Tibial nerve (tissue), 4 donors: Measurements from ENCODE around the gene PSMA3. TPM values are rescaled to one million over a fixed set of nuclear protein-coding genes. Genes with fewer than 3 reads are reported as not detected.

ENCODE experiments used
- DNase-seq, 2 donors: peaks; one replicate each; pipeline ENCODE4 v3.0.0-alpha.2; 2019; ENCODE audit warnings: low spot score in 2 of 2
- H3K27ac ChIP-seq, 4 donors: fragments of 200-600 bp; sonication (generic) in 3 of 4; one replicate each; pipeline ENCODE4 v1.5.1; 2017 to 2019; ENCODE audit warnings: mild to moderate bottlenecking in 1 of 4
- H3K27me3 ChIP-seq, 2 donors: fragments of 200-600 bp; sonication (generic) in 1 of 2; one replicate each; pipeline versions ENCODE4 v1.5.1 to v1.6.0; 2017 to 2019
- H3K36me3 ChIP-seq, 3 donors: fragments of 200-600 bp; sonication (generic); one replicate each; pipeline ENCODE4 v1.5.1; 2018 to 2019
- H3K4me1 ChIP-seq, 4 donors: fragments of 200-600 bp; sonication (generic) in 3 of 4; one replicate each; pipeline ENCODE4 v1.5.1; 2017 to 2019
- H3K4me3 ChIP-seq, 4 donors: fragments of 200-600 bp; sonication (generic) in 3 of 4; one replicate each; pipeline ENCODE4 v1.5.1; 2017 to 2019; ENCODE audit warnings: mild to moderate bottlenecking in 1 of 4, moderate library complexity in 1 of 4
- H3K9me3 ChIP-seq, 4 donors: fragments of 200-600 bp; sonication (generic) in 3 of 4; one replicate each; pipeline ENCODE4 v1.5.1; 2017 to 2019
- CTCF ChIP-seq, 5 experiments: fragments of 200-600 bp in 3 of 5; fragments of 450-650 bp in 2 of 5; sonication (generic) in 3 of 5; IDR thresholded peaks; one replicate each; pipeline ENCODE4 v1.5.1; 2016 to 2019; ENCODE audit warnings: antibody characterized with exemption in 5 of 5, mild to moderate bottlenecking in 3 of 5, moderate library complexity in 2 of 5
- EP300 ChIP-seq, 2 donors: sonication (generic); formaldehyde crosslinking; IDR thresholded peaks; one replicate each; pipeline ENCODE4 v1.6.1; 2017; ENCODE audit warnings: antibody characterized with exemption in 2 of 2, mild to moderate bottlenecking in 1 of 2
- POLR2A ChIP-seq, 2 donors: fragments of 450-650 bp; IDR thresholded peaks; one replicate each; pipeline ENCODE4 v1.6.1; 2017; ENCODE audit warnings: antibody characterized with exemption in 2 of 2, mild to moderate bottlenecking in 2 of 2, moderate library complexity in 2 of 2
- WGBS, 2 donors: methylation state at CpG; one replicate each; pipeline ENCODE4 v1.1.5; 2018; 5-methylcytosine and 5-hydroxymethylcytosine counted together
- small RNA-seq: library from RNA; depleted of rRNA; stranded (forward); fragments of <200 nt; gene quantifications from one replicate; pipeline ENCODE3, GENCODE V24; 2016
- total RNA-seq, 4 donors: library from RNA; depleted of rRNA; stranded (reverse); fragments of >200 nt; gene quantifications; one replicate each; pipeline ENCODE4 v1.1.0, GENCODE V29; 2016

The PSMA3 gene
- total RNA-seq, 4 donors from 2014 or later = 82.8 to 99.0 (median 87.0) TPM

GRCh38 chr14:58307597-58308316, 63.1 kb downstream of the PSMA3 start:
- no peak overlapping the region for H3K4me3 ChIP-seq
- H3K9me3 ChIP-seq = no peaks in the 10 kb centered on the region
- peaks cover 0 to 44% (median 0%) of the 10 kb centered on the region in 3 donors for H3K36me3 ChIP-seq
- H3K4me1 ChIP-seq = peaks cover 0 to 6% (median 0%) of the 10 kb centered on the region in 4 donors
- TF ChIP-seq CTCF (IDR thresholded peaks at IDR 0.05) = no peak
- TF ChIP-seq POLR2A (IDR thresholded peaks at IDR 0.05) = no peak
- TF ChIP-seq EP300 (IDR thresholded peaks at IDR 0.05) = no peak
- no peak for DNase-seq
- no peaks in the 10 kb centered on the region for H3K27me3 ChIP-seq
- 78 to 86% methylated on average over 8 of the region's 8 CpGs for WGBS, 2 donors
- H3K27ac ChIP-seq = no peak overlapping the region

GRCh38 chr14:58309086-58309485, 64.4 kb downstream of the PSMA3 start:
- DNase-seq = no peak
- WGBS, 2 donors = 72 to 85% methylated on average over 2 of the region's 2 CpGs
- peaks cover 0 to 46% (median 0%) of the 10 kb centered on the region in 3 donors for H3K36me3 ChIP-seq
- H3K4me3 ChIP-seq = no peak overlapping the region
- no peaks in the 10 kb centered on the region for H3K27me3 ChIP-seq
- TF ChIP-seq CTCF (IDR thresholded peaks at IDR 0.05) (no peak), EP300 (IDR thresholded peaks at IDR 0.05) (no peak)
- peaks cover 0 to 6% (median 0%) of the 10 kb centered on the region in 4 donors for H3K4me1 ChIP-seq
- no peaks in the 10 kb centered on the region for H3K9me3 ChIP-seq
- no peak overlapping the region for H3K27ac ChIP-seq

- no peak for DNase-seq
- Histone ChIP-seq H3K4me3 (no peak overlapping the region), H3K27me3 (no peaks in the 10 kb centered on the region), H3K9me3 (no peaks in the 10 kb centered on the region), H3K4me1 (no peaks in the 10 kb centered on the region), H3K36me3 (peaks cover 0 to 53% (median 0%) of the 10 kb centered on the region in 3 donors), H3K27ac (no peak overlapping the region)
- 90 to 91% methylated on average over 1 of the region's 1 CpG for WGBS, 2 donors
- no peak for TF ChIP-seq CTCF (IDR thresholded peaks at IDR 0.05)
- TF ChIP-seq EP300 (IDR thresholded peaks at IDR 0.05) = no peak
- TF ChIP-seq POLR2A (IDR thresholded peaks at IDR 0.05) = no peak
These were observed 69.1 kb downstream of the PSMA3 start for GRCh38 chr14:58313699-58314098.

GRCh38 chr14:58315606-58316005, 71.0 kb downstream of the PSMA3 start:
- no peak overlapping the region for H3K4me3 ChIP-seq

More at GRCh38 chr14:58315606-58316005, 71.0 kb downstream of the PSMA3 start:
- no peak for TF ChIP-seq CTCF (IDR thresholded peaks at IDR 0.05)
- no peak for TF ChIP-seq EP300 (IDR thresholded peaks at IDR 0.05)
- TF ChIP-seq POLR2A (IDR thresholded peaks at IDR 0.05) = no peak
- H3K36me3 ChIP-seq = peaks cover 0 to 67% (median 0%) of the 10 kb centered on the region in 3 donors
- no peak for DNase-seq
- WGBS, 2 donors = 90 to 93% methylated on average over 1 of the region's 1 CpG
- H3K27ac ChIP-seq = no peak overlapping the region
- H3K4me1 ChIP-seq = no peaks in the 10 kb centered on the region
- no peaks in the 10 kb centered on the region for H3K9me3 ChIP-seq
- H3K27me3 ChIP-seq = no peaks in the 10 kb centered on the region

Small RNAs within 50 kb of the gene (small RNA-seq; reads per million reads assigned to genes)
- gene RNU6-341P = not detected

Other genes with a start within 250 kb of the PSMA3 start
- 1 to 10 TPM; 3.6 to 9.0 (median 5.6) TPM for gene ARMH4, start 92.6 kb upstream of the PSMA3 start, total RNA-seq
- gene ACTR10, start 44.7 kb upstream of the PSMA3 start, total RNA-seq = 10 to 100 TPM; 42.6 to 88.8 (median 78.7) TPM
- gene ARID4A, start 53.7 kb downstream of the PSMA3 start, total RNA-seq = 10 to 100 TPM; 20.4 to 45.7 (median 31.3) TPM
- 1 to 10 TPM in 1 of 4 donors, not detected in 3; 2.2 TPM for gene TOMM20L, start 151.1 kb downstream of the PSMA3 start, total RNA-seq
- gene TIMM9, start 182.7 kb downstream of the PSMA3 start, total RNA-seq = 10 to 100 TPM; 25.1 to 85.4 (median 42.0) TPM
- gene KIAA0586, start 182.9 kb downstream of the PSMA3 start, total RNA-seq = 10 to 100 TPM; 17.1 to 27.3 (median 17.5) TPM